Activated CD4-positive, alpha-beta memory T cell treated with anti-CD3 and anti-CD28 coated beads, Interleukin-2, amount 10 ng/mL, durations not matched to agents 7 days and 5 days (primary cell): ENCODE measurements around the gene ZNF677. TPM values are rescaled to one million over a fixed set of nuclear protein-coding genes. Genes with fewer than 3 reads are reported as not detected.

ENCODE experiments used
- total RNA-seq, 2 experiments: library from RNA; stranded (reverse); gene quantifications; one replicate each; pipeline ENCODE4 v1.2.3, GENCODE V29; 2021

The ZNF677 gene
- total RNA-seq, 2 experiments from 2014 or later: 4.7 to 6.1 TPM

Other genes with a start within 250 kb of the ZNF677 start
- gene ERVV-1, start 241.0 kb downstream of the ZNF677 start, total RNA-seq: not detected
- gene ERVV-2, start 210.1 kb downstream of the ZNF677 start, total RNA-seq: not detected
- 10 to 100 TPM; 37.5 to 38.1 TPM for gene ZNF160, start 151.5 kb downstream of the ZNF677 start, total RNA-seq
- under 1 TPM; 0.13 to 0.33 TPM for gene ZNF415, start 122.0 kb downstream of the ZNF677 start, total RNA-seq
- gene ZNF347, start 95.8 kb downstream of the ZNF677 start, total RNA-seq: 1 to 10 TPM; 6.5 TPM
- 1 to 10 TPM; 2.0 to 4.3 TPM for gene ZNF665, start 61.5 kb downstream of the ZNF677 start, total RNA-seq
- not detected for gene VN1R2, start 3.4 kb upstream of the ZNF677 start, total RNA-seq
- gene VN1R4, start 12.8 kb upstream of the ZNF677 start, total RNA-seq: not detected
- 1 to 10 TPM; 9.9 to 10.0 TPM for gene ZNF845, start 78.9 kb upstream of the ZNF677 start, total RNA-seq
- gene ZNF525, start 110.8 kb upstream of the ZNF677 start, total RNA-seq: 10 to 100 TPM; 15.9 to 16.1 TPM
- 10 to 100 TPM; 11.8 to 12.7 TPM for gene ZNF765, start 140.3 kb upstream of the ZNF677 start, total RNA-seq
- gene ZNF761, start 177.1 kb upstream of the ZNF677 start, total RNA-seq: 10 to 100 TPM; 11.9 to 12.9 TPM
- gene ZNF813, start 212.9 kb upstream of the ZNF677 start, total RNA-seq: 1 to 10 TPM; 3.8 to 3.9 TPM